ENCODE results near the gene LRRC14B. TPM values are rescaled to one million over a fixed set of nuclear protein-coding genes. Genes with fewer than 3 reads are reported as not detected.

LRRC14B gene
- polyA plus RNA-seq, 1 of the 3 experiments (the other 2 are of a cell fraction), result not detected

GRCh38 chr5:194102-194501 lies 2.8 kb downstream of the LRRC14B start:
- H3K9ac ChIP-seq, result no peak overlapping the region

More at GRCh38 chr5:194102-194501, 2.8 kb downstream of the LRRC14B start:
- WGBS (ENCODE audit: low lambda C conversion rate), result 85% methylated on average over 13 of the region's 15 CpGs
- no peaks in the 10 kb centered on the region for H3K9me3 ChIP-seq
- no peak overlapping the region for H3K4me2 ChIP-seq
- no peak overlapping the region for H2AFZ ChIP-seq (ENCODE audit: low read depth)
- ChIA-PET CTCF (interaction anchor here (0.9 to 1.3 kb wide), 5 partner anchors 25 to 237 kb away, joined by 3 to 4 read pairs (median 3); partner anchors contain the start of gene AHRR), POLR2A (no interaction called here)
- H3K27me3 ChIP-seq (ENCODE audit: insufficient read depth), result no peaks in the 10 kb centered on the region
- no peaks in the 10 kb centered on the region for H4K20me1 ChIP-seq (ENCODE audit: insufficient read depth)
- no peaks in the 10 kb centered on the region for H3K79me2 ChIP-seq (ENCODE audit: insufficient read depth)
- no peaks in the 10 kb centered on the region for H3K9me2 ChIP-seq
- no peak overlapping the region for H3K4me3 ChIP-seq (ENCODE audit: low read depth in 2 of 2, low read length in 1 of 2)
- no peaks in the 10 kb centered on the region; a peak in 1 of 4 replicates for H3K4me1 ChIP-seq (ENCODE audit: control insufficient read depth in 1 of 2, insufficient read depth in 2 of 2, low read depth in 1 of 2, low read length in 1 of 2)
- peaks cover 0 to 3% of the 10 kb centered on the region in 2 experiments for H3K36me3 ChIP-seq (replicated peaks in 1 of 2; ENCODE audit: control insufficient read depth in 1 of 2, insufficient read depth in 2 of 2, low read length in 1 of 2)
- no peak overlapping the region for H3K27ac ChIP-seq (ENCODE audit: low read depth in 2 of 2, low read length in 1 of 2)
- H3F3A ChIP-seq (replicated peaks; ENCODE audit: insufficient read depth), result no peaks in the 10 kb centered on the region
- TF ChIP-seq RXRA (IDR thresholded peaks at IDR 0.05; ENCODE audit: borderline replicate concordance, low read depth) (no peak), TEAD4 (IDR thresholded peaks at IDR 0.05; ENCODE audit: borderline replicate concordance, insufficient read depth) (no peak), JUND (IDR thresholded peaks at IDR 0.05) (no peak), FOSL2 (IDR thresholded peaks at IDR 0.05; ENCODE audit: borderline replicate concordance, low read depth) (no peak), RAD21 (IDR thresholded peaks at IDR 0.05; ENCODE audit: low read length) (no peak), ZBTB33 (IDR thresholded peaks at IDR 0.05; ENCODE audit: borderline replicate concordance, low read depth) (no peak), IRF3 (IDR thresholded peaks at IDR 0.05; ENCODE audit: low read depth, low read length) (no peak), POLR2AphosphoS5 (IDR thresholded peaks at IDR 0.05; ENCODE audit: low read depth, low read length) (no peak), PBX3 (IDR thresholded peaks at IDR 0.05) (no peak), CTCF (IDR thresholded peaks at IDR 0.05) (no peak), USF1 (IDR thresholded peaks at IDR 0.05; ENCODE audit: borderline replicate concordance, low read depth) (no peak), MEF2A (IDR thresholded peaks at IDR 0.05; ENCODE audit: borderline replicate concordance, low read depth) (no peak), FOXM1 (IDR thresholded peaks at IDR 0.05; ENCODE audit: low read depth) (no peak), MAX (IDR thresholded peaks at IDR 0.05; ENCODE audit: low read depth) (no peak), SMC3 (IDR thresholded peaks at IDR 0.05; ENCODE audit: low read depth, low read length) (no peak), YY1 (IDR thresholded peaks at IDR 0.05; ENCODE audit: low read depth) (no peak), GABPA (IDR thresholded peaks at IDR 0.05; ENCODE audit: low read depth) (no peak)
- no peak for DNase-seq
